ENCODE results near the gene ELMO1.

Gene ELMO1

DNA sequence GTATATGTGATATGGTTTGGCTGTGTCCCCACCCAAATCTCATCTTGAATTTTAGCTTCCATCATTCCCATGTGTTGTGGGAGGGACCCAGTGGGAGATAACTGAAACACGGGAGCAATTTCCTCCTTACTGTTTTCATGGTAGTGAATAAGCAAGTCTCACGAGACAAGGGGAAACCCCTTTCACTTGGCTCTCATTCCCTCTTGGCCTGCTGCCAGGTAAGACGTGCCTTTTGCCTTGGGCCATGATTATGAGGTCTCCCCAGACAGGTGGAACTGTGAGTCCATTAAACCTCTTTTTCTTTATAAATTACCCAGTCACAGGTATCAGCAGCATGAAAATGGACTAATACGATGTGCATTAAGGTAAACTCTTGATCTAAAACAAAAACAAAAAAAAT, 367.2 kb downstream of the ELMO1 start:
- DNase-seq: peak; percentile 35

DNA sequence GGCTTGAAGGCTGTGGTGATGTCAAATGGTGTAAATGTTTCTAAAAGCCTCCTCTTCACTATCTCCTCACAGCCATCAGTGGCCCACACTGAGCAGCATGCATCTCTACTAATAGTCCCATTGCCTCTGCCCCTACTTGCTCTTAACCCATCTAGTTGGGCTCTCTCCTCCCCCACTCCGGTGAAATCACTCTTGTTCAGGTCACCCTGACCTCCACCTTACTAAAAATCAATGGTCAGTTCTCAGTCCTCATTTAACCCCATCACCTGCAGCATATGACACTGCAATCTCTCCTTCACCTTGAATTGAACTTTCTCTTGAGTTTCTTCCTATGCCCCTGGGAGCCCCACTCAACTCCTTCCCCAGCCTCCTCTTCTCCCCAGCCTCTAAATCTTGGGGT, 369.2 kb downstream of the ELMO1 start:
- DNase-seq: no peak

DNA sequence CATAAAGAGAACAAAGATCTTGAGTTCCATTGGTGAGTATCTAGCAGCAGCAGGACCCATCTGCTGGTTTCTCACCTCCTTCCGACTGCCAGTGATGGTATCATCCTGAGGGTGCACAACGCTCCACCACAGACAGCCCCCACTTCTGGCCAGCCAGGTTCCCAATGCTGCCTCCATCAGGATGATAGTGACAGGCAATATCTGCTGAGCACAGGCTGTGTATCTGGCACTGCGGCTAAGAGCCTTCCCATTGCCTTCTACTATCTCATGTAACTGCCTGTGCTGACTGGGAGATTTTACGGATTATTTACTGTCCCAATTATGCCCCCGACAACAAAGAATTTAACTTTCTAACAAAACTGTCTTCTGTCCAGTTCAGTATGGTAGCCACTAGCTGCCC, 372.0 kb downstream of the ELMO1 start:
- DNase-seq: no peak

DNA sequence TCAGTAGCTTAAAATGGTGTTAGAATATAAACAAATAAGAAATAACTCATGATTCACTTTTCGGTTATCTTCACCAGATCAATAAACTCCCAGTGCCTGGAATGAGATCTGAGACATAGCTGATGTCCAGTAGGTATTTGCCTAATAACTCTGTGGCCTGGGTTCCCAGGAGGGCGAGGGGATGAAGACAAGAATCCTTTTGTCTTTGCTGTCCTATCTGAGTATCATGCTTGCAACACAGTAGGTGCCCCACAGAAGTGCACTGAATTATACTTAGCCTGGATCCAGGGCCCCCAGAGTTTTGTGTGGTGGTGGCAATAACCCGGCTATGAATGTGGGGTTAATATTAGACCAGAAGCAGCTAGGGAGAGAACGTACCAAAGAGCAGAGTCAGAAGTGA, 374.3 kb downstream of the ELMO1 start:
- no peak for DNase-seq

DNA sequence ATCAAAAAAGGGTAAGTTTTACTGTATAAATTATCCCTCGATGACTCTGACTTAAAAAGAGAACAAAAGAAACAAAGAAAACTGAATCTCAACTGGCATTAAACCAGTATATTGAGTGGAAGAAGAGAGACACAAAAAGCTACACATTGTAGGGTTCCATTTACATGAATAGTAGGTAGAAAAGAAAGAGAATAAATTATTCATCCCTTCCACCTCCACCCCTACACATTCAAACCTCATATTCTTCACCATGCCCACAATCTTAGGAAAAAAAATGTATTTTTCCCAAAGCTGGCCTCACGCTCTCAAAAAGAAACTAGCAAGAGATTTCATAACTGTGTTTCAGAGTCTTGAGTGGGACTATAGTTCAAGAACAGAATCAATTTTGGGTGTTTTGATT, 377.5 kb downstream of the ELMO1 start:
- DNase-seq: no peak

DNA sequence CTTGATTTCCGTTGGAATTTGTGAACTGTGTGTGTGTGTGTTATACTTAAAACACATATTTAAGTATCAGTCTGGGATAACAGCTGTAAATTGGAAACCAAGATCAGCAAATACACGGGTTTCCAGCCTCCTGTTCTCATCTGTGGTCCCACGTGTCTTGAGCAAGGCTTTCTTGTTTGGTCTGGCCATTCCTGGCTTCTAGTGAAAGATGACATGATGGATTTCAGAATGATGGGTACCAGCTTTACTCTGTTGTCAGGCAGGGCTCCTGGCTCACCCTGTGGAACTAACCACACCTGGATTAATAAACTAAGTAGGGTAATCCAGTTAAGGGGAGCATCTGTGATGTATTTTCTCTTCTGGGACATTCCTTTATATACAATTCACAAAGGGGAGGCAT, 378.2 kb downstream of the ELMO1 start:
- no peak for DNase-seq

DNA sequence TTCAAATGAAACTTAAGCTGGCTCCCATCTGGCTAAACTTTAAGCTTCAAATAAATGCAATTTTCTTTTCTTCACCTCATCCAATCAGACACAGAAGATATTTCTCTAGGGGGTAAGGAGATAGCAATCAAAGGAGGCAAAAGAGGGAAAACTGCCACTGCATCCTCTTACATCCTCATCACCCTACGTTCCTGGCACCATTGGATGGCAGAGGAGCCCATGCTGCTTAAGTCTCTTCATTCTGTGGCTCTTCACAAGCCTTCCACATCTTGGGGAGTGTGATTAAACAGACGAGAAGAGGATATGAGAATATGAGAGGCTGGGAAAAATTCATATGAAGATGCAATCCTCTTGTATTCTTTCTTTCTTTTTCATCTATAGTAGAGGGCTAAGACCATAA, 378.6 kb downstream of the ELMO1 start:
- DNase-seq: no peak

DNA sequence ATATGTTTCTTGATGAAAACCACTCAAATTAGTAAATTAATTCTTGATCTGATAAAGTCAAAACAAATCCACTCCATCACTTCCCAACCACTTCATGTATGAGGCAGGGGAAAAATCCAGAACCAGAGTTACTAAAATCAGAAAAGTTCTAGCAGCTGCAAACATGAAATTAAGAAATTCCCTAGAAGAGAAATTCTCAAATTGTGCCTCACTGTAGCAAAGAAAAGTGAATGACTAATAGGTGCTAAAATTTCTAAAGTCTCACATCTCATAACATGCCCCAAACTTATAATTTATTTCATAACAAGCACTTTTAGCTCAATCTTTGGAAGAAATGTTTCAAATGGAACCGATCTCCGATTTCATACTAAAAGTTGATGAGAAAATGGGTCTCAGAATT, 379.3 kb downstream of the ELMO1 start:
- DNase-seq: no peak

DNA sequence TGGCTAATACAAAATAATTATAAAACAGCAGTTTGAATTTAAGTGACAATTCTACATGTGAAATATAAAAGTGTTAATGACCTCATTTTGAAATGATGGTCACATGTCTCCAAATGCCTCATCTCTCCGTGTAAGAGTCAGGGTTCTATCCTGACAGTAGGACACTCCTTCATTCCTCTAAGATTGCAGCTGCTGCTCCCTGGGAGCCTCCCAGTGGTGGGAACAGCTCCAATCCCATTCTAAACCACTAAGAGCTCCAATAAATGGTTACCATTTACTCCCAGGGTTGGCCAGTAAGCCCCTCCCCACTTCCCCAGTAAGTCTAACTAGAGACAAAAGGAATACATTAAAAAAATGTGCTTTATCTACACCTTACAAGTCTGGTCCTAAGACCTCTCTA, 379.8 kb downstream of the ELMO1 start:
- no peak for DNase-seq

DNA sequence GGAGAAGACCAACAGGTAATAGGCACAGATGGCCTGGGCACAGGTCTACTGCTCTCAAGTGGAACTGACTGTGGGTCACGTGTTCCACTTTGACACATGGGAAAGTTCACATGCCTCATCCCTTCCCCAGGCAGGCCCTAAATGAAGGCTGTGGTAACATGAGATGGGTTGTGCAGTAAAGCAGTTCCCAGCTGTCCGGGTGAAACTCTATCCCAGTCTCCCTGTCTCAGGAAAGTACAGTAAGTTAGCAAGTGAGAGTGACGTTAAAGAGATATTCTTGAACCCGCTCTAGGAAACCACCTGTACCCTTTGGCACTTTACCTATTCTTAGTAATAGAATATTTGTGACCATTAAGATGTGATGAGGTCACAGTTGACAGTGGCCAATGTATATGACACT, 380.6 kb downstream of the ELMO1 start:
- DNase-seq: no peak

DNA sequence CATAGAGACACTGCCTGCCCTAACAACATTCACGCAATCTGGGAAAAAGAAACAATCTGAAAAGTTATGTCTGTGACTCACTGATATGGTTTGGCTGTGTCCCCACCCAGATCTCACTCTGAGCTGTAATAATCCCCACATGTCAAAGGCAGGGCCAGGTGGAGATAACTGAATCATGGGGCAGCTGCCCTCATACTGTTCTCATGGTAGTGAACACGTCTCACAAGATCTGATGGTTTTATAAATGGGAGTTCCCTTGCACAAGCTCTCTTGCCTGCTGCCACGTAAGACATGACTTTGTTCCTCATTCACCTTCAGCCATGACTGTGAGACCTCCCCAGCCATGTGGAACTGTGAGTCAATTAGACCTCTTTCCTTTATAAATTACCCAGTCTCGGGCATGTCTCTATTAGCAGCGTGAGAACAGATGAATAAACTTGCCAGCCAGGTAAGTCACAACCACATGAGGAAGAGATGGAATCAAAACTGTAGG, 382.8 kb downstream of the ELMO1 start:
- DNase-seq: no peak

DNA sequence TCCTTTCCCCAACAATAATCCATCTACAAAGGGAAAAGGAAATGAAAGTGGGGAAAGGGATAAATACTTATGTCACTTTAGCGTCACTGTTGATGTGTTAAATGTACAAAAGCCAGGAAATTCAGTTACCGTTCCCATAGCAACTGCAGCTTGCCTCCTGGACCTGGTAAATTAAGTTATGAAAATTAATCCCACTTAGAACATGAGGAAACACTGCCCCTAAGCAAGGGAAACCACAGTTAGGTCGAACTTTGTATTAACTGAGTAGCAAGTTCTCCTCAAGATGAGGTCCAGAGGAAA, 386.2 kb downstream of the ELMO1 start:
- DNase-seq: no peak

DNA sequence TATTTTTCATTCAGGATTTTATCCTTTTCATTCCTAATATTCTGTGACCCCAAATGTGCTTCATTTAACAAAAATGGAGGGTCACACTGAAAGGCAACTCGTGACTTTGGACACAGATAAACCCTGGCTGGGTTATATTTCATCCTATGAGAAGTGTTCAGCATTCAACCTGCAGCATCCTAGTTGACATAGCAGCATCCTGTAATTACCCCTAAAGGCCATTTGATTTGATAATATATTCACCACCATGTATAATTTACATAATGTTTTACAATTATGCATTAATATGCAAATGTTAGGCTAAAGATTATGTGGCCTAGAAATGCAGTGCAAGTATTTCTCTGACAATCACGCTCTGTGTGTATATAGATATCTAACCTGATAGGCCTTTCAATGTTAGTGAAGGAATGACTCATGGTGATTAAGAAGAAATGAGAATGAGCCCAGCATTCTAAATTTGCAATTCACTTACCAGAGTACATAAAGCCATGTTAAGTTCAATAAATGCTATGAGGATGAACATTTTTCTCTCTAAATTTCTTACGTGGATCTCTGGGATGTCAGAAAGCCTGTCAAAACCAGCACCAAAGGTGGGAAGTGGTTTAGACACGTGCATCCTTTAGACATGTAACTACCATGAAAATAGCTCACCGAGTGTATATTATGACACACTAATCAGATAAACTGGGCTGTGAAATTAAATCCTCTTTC, 386.7 kb downstream of the ELMO1 start:
- no peak for DNase-seq

DNA sequence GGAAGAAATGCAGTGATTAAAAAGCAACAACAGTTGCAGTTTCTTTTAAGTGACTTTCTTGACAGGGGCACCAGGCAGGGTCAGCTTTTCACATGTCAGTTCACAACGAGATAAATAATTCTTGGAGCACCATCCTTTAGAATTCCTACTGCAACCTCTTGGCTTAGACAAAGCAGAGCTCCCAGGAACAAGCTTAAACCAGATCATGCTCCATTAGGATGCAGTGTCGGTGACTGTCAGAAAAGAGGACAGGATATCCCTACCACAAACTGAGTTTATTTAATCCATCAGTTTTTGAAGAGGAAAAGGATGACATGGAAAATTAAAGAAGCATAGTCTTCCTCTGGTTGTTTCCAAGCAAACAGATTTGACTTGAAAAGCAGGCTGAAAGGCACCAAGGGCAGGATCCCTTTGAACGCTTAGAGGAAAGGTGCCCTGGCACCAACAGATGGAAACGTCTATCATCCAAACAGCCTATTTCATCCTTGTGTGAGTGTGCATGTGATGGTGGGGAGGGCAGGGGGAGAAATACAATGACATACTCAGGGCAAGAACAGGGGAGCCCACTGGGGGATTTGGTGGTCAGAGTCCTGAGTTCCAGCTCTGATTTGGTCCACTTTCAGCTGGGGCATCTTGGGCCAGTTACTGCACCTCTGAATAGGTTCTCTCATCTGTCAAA, 392.3 kb downstream of the ELMO1 start:
- no peak for DNase-seq

DNA sequence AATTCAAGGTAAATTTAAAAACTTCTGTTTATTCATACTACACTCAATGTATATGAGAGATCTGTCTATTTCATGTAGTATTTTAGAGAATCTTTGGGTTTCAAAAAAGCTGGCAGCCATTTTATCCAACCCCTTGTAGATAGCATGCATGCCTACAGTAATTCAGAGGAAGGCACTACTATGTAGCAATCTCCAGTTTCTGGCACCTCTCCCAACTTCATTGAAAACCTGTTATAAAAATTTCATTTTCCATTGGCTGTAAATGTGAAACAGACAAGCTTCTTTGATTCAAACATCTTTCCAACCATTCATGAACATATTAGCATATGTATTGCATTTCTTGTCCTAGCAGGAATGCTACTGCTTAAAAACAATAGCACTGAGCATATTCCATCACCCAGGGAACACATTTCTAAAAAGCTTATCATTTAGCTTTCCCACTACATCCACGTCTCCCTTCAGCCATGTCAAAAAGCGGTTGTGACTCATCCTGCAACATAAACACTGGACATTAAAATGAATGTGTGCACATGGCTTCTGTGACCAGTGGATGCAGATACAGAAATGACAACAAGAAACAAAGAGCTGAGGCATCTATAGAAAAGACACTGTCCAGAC, 393.9 kb downstream of the ELMO1 start:
- DNase-seq: no peak

DNA sequence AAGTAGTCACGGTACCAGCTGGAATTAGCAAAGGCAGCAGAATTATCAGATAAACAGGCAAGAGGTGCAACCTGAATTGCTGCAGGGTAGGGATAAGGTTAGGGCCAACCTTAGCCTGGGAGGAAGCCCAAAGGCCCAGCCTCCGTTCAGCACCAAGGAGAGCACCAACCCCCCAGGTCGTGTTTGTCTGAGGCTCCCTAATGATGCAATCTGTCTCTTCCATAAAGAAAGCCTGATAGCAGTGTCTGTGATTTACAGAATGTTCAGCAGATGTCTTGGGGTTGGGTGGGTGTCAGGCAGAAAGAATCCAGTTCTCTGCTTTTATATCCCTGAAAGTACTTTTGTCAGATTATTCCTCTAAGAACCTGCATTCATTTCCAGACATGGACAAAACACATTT, 396.0 kb downstream of the ELMO1 start:
- no peak for DNase-seq

DNA sequence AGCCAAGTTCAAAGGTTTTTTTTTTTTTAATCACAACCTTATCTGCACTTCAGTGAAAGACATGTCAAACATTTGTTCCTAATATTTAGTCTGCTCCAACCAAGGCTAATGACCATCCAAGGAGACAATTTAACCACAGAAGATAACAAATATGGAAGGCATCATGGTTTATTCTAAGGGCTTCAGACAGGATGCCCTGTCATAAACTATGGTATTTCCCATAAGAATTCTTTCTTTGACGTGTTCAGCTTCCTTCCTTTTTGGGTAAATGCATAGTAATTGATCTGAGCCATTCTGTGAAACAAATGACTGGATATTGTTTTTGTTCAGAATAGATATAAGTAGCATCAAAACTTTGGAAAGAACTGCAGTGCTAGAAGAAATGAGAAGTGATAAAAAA, 397.9 kb downstream of the ELMO1 start:
- no peak for DNase-seq

DNA sequence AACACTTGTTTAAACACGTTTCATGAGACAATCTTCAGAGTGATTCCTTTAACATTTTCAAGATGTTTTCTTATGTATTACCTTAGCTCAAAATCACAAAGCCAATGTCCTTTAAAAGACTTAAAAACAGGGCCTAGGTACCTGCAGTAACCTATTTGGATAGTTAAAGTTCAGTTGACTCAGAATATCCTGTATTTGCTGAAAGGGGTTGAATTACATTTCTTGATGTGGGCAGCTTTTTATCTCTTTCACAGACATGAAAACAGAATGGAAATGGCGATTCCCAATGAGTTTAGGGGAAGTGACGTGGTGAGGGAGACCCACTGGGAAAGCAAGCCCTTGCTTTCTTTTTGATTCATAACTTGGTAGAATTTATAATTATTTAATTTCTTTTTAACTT, 400.0 kb downstream of the ELMO1 start:
- no peak for DNase-seq

DNA sequence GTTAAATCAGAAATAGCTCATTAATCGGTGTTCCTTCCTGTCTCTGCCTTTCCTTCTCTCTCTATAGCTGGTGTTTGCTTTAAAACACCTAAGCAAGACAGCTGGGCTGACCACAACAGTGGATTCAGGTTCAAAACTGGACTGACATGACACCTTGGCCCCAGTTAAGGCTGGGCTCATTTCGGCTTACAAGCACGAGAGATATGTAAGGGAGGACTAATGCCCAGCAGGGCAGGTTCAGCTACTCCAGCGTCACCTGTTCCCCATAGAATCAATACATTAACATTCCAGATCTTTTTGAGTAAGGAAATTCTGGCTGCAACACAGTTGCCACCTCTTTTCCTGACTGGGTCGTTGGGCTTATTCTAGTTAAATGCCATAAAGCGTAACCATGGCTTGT, 401.4 kb downstream of the ELMO1 start:
- DNase-seq: no peak

DNA sequence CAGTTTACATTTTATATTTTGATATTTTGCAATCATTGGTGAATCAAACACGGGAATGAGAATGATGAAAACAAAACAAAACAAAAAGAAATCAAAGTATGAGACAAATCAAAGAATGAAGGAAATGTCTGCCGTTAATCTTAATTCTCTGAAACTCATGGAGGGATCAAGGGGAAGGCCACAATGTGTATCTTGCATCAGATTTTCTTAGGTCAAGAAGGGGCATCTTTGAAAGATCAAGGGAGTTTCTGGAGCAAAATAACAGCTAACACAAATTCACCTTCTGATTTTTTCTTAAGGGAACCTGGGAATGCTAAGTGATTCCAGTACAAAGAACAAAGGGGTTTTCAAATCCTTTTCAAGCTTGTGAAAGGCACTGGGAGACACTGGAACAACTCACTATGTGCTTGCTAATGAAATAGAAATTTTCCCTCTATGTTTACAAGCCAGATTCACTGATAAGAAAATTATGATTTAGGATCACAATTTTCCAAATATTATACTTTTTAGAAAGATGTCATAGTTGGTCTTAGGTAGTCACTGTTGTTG, 402.1 kb downstream of the ELMO1 start:
- no peak for DNase-seq

DNA sequence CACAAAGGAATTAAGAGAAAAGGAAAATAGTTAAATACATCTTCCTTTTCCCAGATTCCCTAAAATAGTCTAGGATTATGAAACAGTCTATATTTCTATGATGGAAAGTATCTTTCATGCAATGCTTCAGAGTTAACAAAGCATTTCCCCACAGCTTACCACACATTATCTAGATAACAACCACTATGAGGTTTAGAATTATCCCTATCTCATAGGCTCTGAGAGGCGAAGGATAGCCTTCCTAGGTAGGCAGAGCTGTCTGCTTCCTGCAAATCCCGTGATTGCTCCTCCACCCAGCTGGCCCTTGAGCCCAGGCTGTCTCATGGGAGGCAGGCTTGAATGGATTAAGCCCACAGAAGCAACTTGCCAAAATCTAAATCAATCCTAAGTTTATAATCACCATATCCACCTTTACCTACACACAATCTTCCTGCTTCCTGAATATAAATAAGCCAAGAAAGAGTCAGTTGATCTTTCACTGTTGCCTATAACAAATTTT, 402.9 kb downstream of the ELMO1 start:
- no peak for DNase-seq

DNA sequence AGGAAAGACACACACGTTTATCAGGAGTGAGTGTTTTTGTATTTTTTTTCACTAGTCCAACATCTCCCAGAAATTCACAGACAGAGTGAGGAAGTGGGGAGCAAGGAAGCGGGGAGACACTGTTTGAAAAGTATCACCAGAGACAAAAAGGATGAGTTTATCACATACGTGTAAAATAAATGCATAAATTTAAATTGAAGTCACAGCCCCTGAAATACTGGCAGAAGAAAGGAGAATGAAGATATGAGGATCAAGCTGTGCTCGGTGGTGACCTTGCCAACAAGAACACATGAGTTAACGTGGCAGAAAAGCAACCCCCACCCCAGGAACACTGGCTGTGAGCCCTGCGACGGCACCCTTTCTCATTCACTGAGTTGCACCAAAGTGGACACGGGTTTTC, 407.2 kb downstream of the ELMO1 start:
- DNase-seq: no peak

DNA sequence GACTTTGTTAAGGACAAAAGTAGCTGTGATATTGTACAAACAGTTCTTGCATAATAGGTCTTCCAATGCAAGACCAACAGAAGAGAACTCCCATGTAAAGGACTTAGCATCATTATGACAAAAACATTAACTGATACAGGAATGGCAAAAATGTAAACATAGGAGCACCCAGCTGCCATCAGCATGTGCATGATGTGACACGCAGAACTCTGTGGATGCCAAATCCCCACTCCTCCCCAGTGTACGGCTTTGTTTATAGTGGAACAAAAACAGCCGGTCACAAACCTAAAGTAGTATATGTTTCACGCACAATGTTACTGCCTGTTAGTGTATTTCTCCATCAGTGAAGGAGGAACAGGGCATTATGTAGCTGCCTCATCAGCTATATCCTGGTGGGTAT, 408.3 kb downstream of the ELMO1 start:
- DNase-seq: no peak

DNA sequence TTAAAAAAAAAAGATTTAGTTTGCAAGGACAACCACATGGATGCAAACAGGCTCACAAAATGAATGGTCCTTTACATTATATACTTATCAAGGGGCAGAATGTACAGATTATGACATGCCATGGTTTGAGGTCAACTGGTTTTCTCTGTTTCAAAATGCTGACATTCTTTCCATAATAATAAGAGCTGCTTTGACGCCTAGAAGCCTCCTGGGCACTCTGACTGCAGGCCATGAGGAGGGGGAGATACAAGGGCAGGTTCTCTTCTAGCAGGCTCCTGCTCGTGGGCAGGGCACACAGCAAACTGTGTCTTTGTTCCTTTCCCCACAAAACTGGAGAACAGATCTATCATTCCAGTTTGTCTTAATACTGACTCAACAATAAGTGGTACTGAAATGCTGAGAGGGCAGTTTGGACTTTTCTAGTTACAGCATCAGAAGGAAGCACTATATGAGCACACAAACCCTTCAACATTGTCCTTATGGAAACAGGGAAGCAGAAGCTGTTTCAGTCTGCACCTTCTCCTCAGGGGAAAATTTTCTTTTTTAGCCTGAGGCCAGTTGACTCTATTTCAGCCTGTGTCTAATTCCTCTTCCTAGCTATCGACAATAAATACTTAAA, 409.4 kb downstream of the ELMO1 start:
- no peak for DNase-seq

All from activated CD4-positive, CD25-positive, alpha-beta regulatory T cell treated with anti-CD3 and anti-CD28 coated beads, Interleukin-2, amount 50 U/mL, for 72 hours (primary cell).